ENCODE data around the gene LSAMP. TPM values are rescaled to one million over a fixed set of nuclear protein-coding genes. Genes with fewer than 3 reads are reported as not detected.

LSAMP gene
- total and polyA plus RNA-seq, 2 of the 8 experiments (the other 6 are each of a cell fraction or from before 2014, with no cell fraction given) = 1.8 to 5.7 TPM

DNA sequence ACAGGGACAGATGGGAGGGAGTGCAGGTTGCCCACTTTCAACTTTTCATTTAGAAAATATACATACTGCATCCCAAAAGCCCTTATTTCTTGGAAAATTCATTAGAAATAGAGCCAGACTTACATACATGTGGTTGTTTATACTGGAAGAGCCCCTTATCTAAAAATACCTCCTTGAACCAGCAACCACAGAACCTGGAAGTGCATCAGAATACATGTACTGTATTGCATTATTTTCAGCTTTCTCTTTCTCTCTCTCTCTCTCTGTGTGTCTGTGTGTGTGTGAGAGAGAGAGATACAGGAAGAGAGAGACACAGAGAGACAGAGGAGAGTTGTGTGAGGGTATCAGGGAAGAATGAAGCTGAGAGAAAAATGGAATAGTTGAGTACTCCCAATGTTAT, 29.5 kb upstream of the LSAMP start (continued):
- no peak for TF ChIP-seq SP1 (IDR thresholded peaks at IDR 0.05; ENCODE audit: low read depth, low read length)
- TF ChIP-seq SP2 (IDR thresholded peaks at IDR 0.05; ENCODE audit: low read length) = no peak
- no peak for TF ChIP-seq SP4 (IDR thresholded peaks at IDR 0.05; ENCODE audit: low read length)

Data from H1 (cell line).